Caco-2 (cell line): ENCODE measurements around the gene STK33. TPM values are rescaled to one million over a fixed set of nuclear protein-coding genes. Genes with fewer than 3 reads are reported as not detected.

Experiments
- BruUV-seq: library from RNA; stranded (reverse); fragments of 400-500 nt; replicated peaks from 2 replicates; lab custom pipeline; 2021; lab: Mats Ljungman, UMichigan
- CTCF ChIA-PET: fragments of 300-600 bp; sonication (Branson Sonifier 250); formaldehyde crosslinking; loops from one replicate; lab custom pipeline; 2022; ENCODE audit warnings: antibody characterized with exemption; lab: Charles Lee
- POLR2A ChIA-PET: fragments of 300-600 bp; sonication (Branson Sonifier 250); formaldehyde crosslinking; loops from one replicate; lab custom pipeline; 2022; ENCODE audit warnings: antibody characterized with exemption; lab: Charles Lee
- DNase-seq, 2 experiments: peaks; one replicate each; pipeline versions ENCODE4 v3.0.0 to v3.0.0-alpha.2; 2020 to 2022
- H3K27me3 ChIP-seq: replicated peaks from 2 replicates; pipeline ENCODE4 v1.6.0; 2011; ENCODE audit warnings: low read length; ENCODE audit not compliant: control insufficient read depth, insufficient read depth
- H3K36me3 ChIP-seq: 2 replicates; pipeline ENCODE4 v1.5.1; 2011; ENCODE audit warnings: low read length; ENCODE audit not compliant: control insufficient read depth, insufficient read depth
- H3K4me1 ChIP-seq: fragments of 250-450 bp; sonication (Bioruptor Pico); 2 replicates; pipeline ENCODE4 v1.5.1; 2020; ENCODE audit warnings: mild to moderate bottlenecking
- H3K4me3 ChIP-seq: 2 replicates; pipeline ENCODE4 v1.5.1; 2011; ENCODE audit warnings: low read depth, mild to moderate bottlenecking, control low read depth, low read length
- H3K9me3 ChIP-seq: fragments of 250-450 bp; sonication (Bioruptor Pico); 2 replicates; pipeline ENCODE4 v1.5.1; 2020; ENCODE audit warnings: mild to moderate bottlenecking, moderate library complexity
- H3K27ac Mint-ChIP-seq: one replicate; pipeline ENCODE4 v1.8.0; 2022; ENCODE audit warnings: mixed read lengths; ENCODE audit not compliant: unreplicated experiment
- H3K27me3 Mint-ChIP-seq: one replicate; pipeline ENCODE4 v1.8.0; 2022; ENCODE audit warnings: mixed read lengths; ENCODE audit not compliant: insufficient read depth, unreplicated experiment
- H3K36me3 Mint-ChIP-seq: one replicate; pipeline ENCODE4 v1.8.0; 2022; ENCODE audit warnings: mild to moderate bottlenecking, mixed read lengths; ENCODE audit not compliant: insufficient read depth, unreplicated experiment
- H3K4me1 Mint-ChIP-seq: one replicate; pipeline ENCODE4 v1.8.0; 2022; ENCODE audit warnings: low read depth, mixed read lengths; ENCODE audit not compliant: unreplicated experiment
- H3K4me3 Mint-ChIP-seq: one replicate; pipeline ENCODE4 v1.8.0; 2022; ENCODE audit warnings: mild to moderate bottlenecking, moderate library complexity, mixed read lengths; ENCODE audit not compliant: unreplicated experiment
- H3K9me3 Mint-ChIP-seq: one replicate; pipeline ENCODE4 v1.8.0; 2022; ENCODE audit warnings: mixed read lengths; ENCODE audit not compliant: unreplicated experiment
- CTCF ChIP-seq, 2 experiments: fragments of 200-600 bp in 1 of 2; IDR thresholded peaks; 1 replicate in 1 of 2; 2 replicates in 1 of 2; pipeline versions ENCODE4 v1.5.1 to v1.8.0; 2011 to 2022; ENCODE audit warnings: antibody characterized with exemption in 1 of 2, control low read depth in 1 of 2, inconsistent platforms in 1 of 2, low read depth in 1 of 2, low read length in 1 of 2, mild to moderate bottlenecking in 1 of 2, moderate library complexity in 1 of 2; ENCODE audit not compliant: insufficient read depth in 1 of 2, severe bottlenecking in 1 of 2, unreplicated experiment in 1 of 2
- intact Hi-C: fragments of 100-400 bp; cut with micrococcal nuclease; formaldehyde crosslinking; loops from one replicate; pipeline ENCODE4 v1.10.0; 2022; ENCODE audit not compliant: unreplicated experiment
- total RNA-seq: library from RNA; stranded (reverse); gene quantifications from 2 replicates; pipeline ENCODE4 v1.2.3, GENCODE V29; 2022

The STK33 gene
- total RNA-seq, 1 experiment from 2014 or later: 0.98 TPM

- DNase-seq: no peak
- Histone ChIP-seq H3K4me1 (no peaks in the 10 kb centered on the region), H3K36me3 (no peaks in the 10 kb centered on the region), H3K4me3 (no peak overlapping the region), H3K9me3 (no peaks in the 10 kb centered on the region), H3K27me3 (peaks cover 1% of the 10 kb centered on the region)
- H3K4me3 Mint-ChIP-seq: no peak overlapping the region
- no peak for TF ChIP-seq CTCF (IDR thresholded peaks at IDR 0.05; ENCODE audit: insufficient read depth in 1 of 2, low read depth in 1 of 2, low read length in 1 of 2, severe bottlenecking in 1 of 2, unreplicated experiment in 1 of 2)
- H3K36me3 Mint-ChIP-seq: no peaks in the 10 kb centered on the region
- BruUV-seq: no TSS peak
- no peak overlapping the region for H3K27ac Mint-ChIP-seq
- H3K27me3 Mint-ChIP-seq: peaks cover 30% of the 10 kb centered on the region
- intact Hi-C loops: no loop called here
- ChIA-PET CTCF (interaction anchor here (0.6 to 0.7 kb wide), 2 partner anchors 212 to 270 kb away, joined by 5 to 6 read pairs; no protein-coding TSS in a partner anchor), POLR2A (no interaction called here)
- H3K9me3 Mint-ChIP-seq: no peaks in the 10 kb centered on the region
- H3K4me1 Mint-ChIP-seq: no peaks in the 10 kb centered on the region
Measured at GRCh38 chr11:8365216-8365941, 228.6 kb downstream of the STK33 start.

- Mint-ChIP-seq H3K9me3 (no peaks in the 10 kb centered on the region), H3K27me3 (peaks cover 28% of the 10 kb centered on the region), H3K36me3 (no peaks in the 10 kb centered on the region), H3K27ac (no peak overlapping the region), H3K4me1 (no peaks in the 10 kb centered on the region), H3K4me3 (no peak overlapping the region)
- no TSS peak for BruUV-seq
- DNase-seq: no peak
- peaks cover 1% of the 10 kb centered on the region for H3K27me3 ChIP-seq
- POLR2A ChIA-PET: no interaction called here
- no peaks in the 10 kb centered on the region for H3K4me1 ChIP-seq
- H3K36me3 ChIP-seq: no peaks in the 10 kb centered on the region
- CTCF ChIA-PET: no interaction called here
- H3K4me3 ChIP-seq: no peak overlapping the region
- H3K9me3 ChIP-seq: no peaks in the 10 kb centered on the region
- intact Hi-C loops: no loop called here
- no peak for TF ChIP-seq CTCF (IDR thresholded peaks at IDR 0.05; ENCODE audit: insufficient read depth in 1 of 2, low read depth in 1 of 2, low read length in 1 of 2, severe bottlenecking in 1 of 2, unreplicated experiment in 1 of 2)
Measured at GRCh38 chr11:8363921-8364320, 230.1 kb downstream of the STK33 start.

GRCh38 chr11:8362899-8363298 lies 231.1 kb downstream of the STK33 start:
- DNase-seq: no peak
- intact Hi-C loops: no loop called here
- Histone ChIP-seq H3K27me3 (peaks cover 1% of the 10 kb centered on the region), H3K36me3 (no peaks in the 10 kb centered on the region), H3K4me3 (no peak overlapping the region), H3K4me1 (no peaks in the 10 kb centered on the region), H3K9me3 (no peaks in the 10 kb centered on the region)
- H3K27me3 Mint-ChIP-seq: peaks cover 24% of the 10 kb centered on the region
- ChIA-PET CTCF (no interaction called here), POLR2A (no interaction called here)
- BruUV-seq: no TSS peak
- no peaks in the 10 kb centered on the region for H3K36me3 Mint-ChIP-seq
- no peaks in the 10 kb centered on the region for H3K9me3 Mint-ChIP-seq
- TF ChIP-seq CTCF (IDR thresholded peaks at IDR 0.05; ENCODE audit: insufficient read depth in 1 of 2, low read depth in 1 of 2, low read length in 1 of 2, severe bottlenecking in 1 of 2, unreplicated experiment in 1 of 2): no peak
- H3K27ac Mint-ChIP-seq: no peak overlapping the region
- no peak overlapping the region for H3K4me3 Mint-ChIP-seq
- no peaks in the 10 kb centered on the region for H3K4me1 Mint-ChIP-seq
